Measurements from ENCODE around the gene ZSWIM6.

DNA sequence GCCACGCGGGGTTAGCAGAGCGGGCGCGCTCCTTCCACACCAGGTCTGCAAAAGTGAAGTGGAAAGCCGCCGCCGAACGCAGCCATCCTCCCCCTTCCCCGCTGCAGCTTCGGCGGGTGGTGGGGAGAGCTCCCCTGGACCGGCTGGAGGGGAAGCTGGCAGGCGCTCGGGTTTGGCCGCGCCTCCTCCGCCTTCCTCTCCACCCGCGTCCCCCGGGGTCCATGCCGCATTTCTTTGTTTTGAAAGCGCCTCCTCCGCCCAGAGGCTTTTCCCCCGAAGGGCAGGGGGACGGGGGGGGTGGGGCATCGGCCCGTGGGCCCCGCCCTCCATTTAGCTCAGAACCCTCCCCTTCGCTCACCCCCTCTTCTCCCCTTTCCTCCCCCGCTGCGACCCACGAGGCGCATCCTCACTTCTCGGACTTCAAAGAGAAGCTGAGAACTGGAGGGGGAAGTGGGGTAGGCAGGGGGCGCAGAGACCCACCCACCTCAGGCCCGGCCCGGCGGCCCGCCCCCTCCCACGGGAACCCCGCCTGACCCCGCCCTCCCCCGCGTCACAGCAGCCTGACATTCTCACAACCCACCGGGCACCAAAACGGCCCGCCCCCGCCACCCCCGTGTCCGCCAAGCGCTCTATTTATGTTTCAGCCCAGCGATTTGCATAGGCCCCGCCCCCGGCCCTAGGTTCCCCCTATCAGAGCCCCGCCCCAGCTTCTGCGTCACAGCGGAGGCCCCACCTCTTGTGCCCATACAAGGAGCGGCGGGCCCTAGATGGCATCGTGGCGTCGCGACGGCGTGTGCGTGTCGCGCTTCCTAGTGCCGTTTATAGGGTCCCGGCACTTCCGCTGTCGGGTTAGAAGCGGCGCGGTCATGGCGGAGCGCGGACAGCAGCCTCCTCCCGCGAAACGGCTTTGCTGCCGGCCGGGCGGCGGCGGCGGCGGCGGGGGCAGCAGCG is at the start of gene ZSWIM6:
- no peak for TF ChIP-seq CTCF (IDR thresholded peaks at IDR 0.05; ENCODE audit: insufficient read depth, low read depth, low read length)
- TF ChIP-seq EZH2 (IDR thresholded peaks at IDR 0.05; ENCODE audit: insufficient read depth, low read length) = peak; percentile 86
